HL-60 (cell line): Measurements from ENCODE around the gene ADGRE1.

Source experiments
- CTCF ChIP-seq: IDR thresholded peaks from one replicate; pipeline ENCODE4 v1.5.1; 2011; ENCODE audit warnings: low read length, control low read depth, inconsistent platforms; ENCODE audit not compliant: insufficient read depth
- GABPA ChIP-seq: IDR thresholded peaks from 2 replicates; pipeline ENCODE4 v1.6.1; 2012; ENCODE audit warnings: low read depth
- POLR2AphosphoS5 ChIP-seq: IDR thresholded peaks from 2 replicates; pipeline ENCODE4 v1.6.1; 2012; ENCODE audit warnings: low read depth

GRCh38 chr19:6865849-6866248, 21.5 kb upstream of the ADGRE1 start:
- TF ChIP-seq CTCF (no peak), GABPA (no peak), POLR2AphosphoS5 (no peak)
